Epithelial cell of esophagus (primary cell): ENCODE measurements around the gene SCAPER.

Experiments used
- DNase-seq: peaks from one replicate; pipeline ENCODE4 v3.0.0; 2010; ENCODE audit warnings: low read depth
- H3K4me3 ChIP-seq: 2 replicates; pipeline ENCODE4 v1.5.1; 2011; ENCODE audit warnings: mild to moderate bottlenecking, low read length, control low read depth
- TF ChIP-seq, protein P1 (sequence below): IDR thresholded peaks from 2 replicates; pipeline ENCODE4 v1.5.1; 2011; ENCODE audit warnings: low read depth, mild to moderate bottlenecking, low read length, control low read depth, inconsistent platforms; ENCODE audit not compliant: insufficient read depth; ENCODE audit errors: missing control alignments

SCAPER gene, protein sequence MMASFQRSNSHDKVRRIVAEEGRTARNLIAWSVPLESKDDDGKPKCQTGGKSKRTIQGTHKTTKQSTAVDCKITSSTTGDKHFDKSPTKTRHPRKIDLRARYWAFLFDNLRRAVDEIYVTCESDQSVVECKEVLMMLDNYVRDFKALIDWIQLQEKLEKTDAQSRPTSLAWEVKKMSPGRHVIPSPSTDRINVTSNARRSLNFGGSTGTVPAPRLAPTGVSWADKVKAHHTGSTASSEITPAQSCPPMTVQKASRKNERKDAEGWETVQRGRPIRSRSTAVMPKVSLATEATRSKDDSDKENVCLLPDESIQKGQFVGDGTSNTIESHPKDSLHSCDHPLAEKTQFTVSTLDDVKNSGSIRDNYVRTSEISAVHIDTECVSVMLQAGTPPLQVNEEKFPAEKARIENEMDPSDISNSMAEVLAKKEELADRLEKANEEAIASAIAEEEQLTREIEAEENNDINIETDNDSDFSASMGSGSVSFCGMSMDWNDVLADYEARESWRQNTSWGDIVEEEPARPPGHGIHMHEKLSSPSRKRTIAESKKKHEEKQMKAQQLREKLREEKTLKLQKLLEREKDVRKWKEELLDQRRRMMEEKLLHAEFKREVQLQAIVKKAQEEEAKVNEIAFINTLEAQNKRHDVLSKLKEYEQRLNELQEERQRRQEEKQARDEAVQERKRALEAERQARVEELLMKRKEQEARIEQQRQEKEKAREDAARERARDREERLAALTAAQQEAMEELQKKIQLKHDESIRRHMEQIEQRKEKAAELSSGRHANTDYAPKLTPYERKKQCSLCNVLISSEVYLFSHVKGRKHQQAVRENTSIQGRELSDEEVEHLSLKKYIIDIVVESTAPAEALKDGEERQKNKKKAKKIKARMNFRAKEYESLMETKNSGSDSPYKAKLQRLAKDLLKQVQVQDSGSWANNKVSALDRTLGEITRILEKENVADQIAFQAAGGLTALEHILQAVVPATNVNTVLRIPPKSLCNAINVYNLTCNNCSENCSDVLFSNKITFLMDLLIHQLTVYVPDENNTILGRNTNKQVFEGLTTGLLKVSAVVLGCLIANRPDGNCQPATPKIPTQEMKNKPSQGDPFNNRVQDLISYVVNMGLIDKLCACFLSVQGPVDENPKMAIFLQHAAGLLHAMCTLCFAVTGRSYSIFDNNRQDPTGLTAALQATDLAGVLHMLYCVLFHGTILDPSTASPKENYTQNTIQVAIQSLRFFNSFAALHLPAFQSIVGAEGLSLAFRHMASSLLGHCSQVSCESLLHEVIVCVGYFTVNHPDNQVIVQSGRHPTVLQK (N-terminal part only)

DNA sequence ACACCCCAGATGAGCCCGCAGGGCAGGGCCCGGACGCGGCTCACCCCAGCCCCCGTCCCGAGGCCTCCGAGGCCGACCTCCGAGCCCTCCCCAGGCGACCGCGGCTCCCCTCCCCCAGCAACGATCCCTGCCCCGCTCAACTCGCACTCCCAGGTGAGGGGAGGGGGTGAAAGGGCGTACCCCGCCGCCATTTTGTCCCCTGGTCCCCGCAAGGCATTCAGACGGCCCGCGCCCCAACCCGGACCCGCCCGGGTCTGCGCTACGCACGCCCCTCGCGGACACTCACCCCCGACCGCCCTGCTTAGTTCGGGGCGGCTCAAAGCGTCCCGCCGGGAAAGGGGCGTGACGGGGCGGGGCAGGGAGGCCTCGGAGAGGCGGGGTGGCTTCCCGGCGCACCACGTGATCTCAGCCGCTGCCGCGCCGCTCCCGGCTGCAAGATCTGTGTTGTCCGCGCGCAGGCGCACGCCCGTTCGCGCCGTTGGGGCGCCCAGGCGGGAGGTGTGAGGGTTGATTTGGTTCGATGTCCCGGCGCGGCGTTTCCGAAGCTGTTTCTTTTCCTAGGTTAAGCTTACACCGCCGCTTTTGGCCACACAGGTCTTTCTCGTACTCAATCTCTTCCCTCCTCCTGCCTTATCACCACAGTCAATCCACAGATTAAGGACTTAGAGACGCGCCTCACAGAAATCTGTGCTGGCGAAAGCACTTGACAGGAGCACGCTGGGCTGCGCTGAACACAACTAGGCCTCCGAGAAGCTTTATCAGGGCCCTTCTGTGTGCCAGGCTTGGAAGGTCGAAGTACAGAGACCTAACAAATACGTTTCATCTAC, at the start of gene SCAPER:
TSS of gene SCAPER (minus strand) at position 328 of the 827 bp plus-strand sequence. CDS start 21,523 bp downstream, outside the sequence.
- peak within 1 kb of the TSS; percentile 75 for H3K4me3 ChIP-seq
- TF ChIP-seq, protein P1, sequence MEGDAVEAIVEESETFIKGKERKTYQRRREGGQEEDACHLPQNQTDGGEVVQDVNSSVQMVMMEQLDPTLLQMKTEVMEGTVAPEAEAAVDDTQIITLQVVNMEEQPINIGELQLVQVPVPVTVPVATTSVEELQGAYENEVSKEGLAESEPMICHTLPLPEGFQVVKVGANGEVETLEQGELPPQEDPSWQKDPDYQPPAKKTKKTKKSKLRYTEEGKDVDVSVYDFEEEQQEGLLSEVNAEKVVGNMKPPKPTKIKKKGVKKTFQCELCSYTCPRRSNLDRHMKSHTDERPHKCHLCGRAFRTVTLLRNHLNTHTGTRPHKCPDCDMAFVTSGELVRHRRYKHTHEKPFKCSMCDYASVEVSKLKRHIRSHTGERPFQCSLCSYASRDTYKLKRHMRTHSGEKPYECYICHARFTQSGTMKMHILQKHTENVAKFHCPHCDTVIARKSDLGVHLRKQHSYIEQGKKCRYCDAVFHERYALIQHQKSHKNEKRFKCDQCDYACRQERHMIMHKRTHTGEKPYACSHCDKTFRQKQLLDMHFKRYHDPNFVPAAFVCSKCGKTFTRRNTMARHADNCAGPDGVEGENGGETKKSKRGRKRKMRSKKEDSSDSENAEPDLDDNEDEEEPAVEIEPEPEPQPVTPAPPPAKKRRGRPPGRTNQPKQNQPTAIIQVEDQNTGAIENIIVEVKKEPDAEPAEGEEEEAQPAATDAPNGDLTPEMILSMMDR: no peak
- DNase-seq: peak; percentile 91

DNA sequence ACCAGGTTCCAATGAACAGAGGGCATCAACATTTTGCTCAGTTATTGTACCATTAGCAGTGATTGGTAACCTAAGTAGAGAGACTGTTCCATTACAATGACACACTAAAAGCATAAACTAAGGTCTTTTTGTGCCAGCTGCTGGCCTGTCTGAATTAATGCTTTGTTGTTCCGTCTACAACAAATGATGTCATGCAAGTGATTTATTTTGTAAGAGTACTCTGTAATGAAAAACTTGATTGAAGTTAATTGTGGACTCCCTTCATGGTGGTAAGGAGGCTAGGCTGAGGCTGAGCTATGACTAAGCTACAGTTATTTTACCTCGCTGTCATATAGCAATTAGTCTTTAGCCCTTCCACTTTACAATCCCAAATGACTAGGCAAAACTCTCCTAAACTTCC, 49.6 kb upstream of the SCAPER start:
- TF ChIP-seq, protein P1: no peak

DNA sequence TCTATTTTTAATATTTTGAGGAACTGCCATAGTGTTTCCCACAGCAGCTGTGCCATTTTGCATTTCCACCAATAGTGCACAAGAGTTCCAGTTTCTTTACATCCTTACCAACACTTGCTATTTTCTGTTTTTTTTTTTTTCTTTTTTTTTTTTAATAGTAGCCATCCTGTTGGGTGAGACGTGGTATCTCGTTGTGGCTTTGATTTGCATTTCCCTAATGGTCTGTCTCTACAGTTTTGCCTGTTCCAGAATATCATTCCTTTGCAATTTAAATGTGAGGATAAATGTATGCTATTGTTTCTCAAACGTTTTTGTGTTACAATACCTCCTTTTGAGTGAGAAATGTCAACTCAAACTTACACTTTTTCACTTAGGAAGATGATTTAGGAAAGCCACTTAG, 48.8 kb upstream of the SCAPER start:
- H3K4me3 ChIP-seq: no peak overlapping the region
- DNase-seq: no peak
- TF ChIP-seq, protein P1: no peak

More for the DNA sequence above, 49.6 kb upstream of the SCAPER start:
- DNase-seq: no peak
- no peak overlapping the region for H3K4me3 ChIP-seq

DNA sequence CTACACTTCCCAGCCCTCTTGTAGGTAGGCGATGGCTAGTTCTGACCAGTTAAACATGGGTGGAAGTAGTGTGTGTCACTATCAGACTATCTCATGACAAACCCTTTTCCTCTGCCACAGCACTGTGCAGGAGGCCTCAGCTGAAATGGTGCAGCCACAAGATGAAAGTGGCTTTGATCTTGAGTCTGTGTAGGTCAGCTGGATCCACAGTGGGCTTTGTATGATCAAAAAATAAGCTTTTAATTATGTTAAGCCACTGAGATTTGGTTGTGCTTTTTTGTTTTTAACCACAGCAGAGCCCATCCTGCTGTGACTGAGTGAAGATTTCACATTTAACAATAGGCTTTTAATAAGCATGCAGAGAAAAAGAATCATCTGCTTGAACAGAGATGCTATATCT, 46.1 kb upstream of the SCAPER start:
- TF ChIP-seq, protein P1: no peak
- H3K4me3 ChIP-seq: no peak overlapping the region
- no peak for DNase-seq

DNA sequence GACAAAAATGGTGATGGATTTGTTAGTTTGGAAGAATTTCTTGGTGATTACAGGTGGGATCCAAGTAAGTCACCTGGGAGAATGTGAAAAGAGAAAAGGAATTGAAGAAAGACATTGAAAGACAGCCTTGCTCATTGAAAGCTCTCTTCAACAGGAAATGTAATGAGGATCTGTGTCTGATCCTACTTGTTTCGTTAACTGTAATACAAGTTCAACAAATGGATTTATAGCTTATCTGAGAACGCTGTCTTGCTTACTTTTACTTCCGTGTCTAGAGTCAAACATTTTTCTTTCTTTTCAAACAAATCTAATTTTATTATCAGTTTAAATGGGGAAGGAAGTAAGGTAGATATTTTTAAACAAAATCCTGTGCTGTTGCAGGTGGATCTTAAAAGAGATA, 42.3 kb upstream of the SCAPER start:
- DNase-seq: no peak
- H3K4me3 ChIP-seq: no peak overlapping the region
- TF ChIP-seq, protein P1: no peak
